ENCODE results near the gene HS6ST1. TPM values are rescaled to one million over a fixed set of nuclear protein-coding genes. Genes with fewer than 3 reads are reported as not detected.

HS6ST1 gene
- total RNA-seq, 4 donors from 2014 or later = 44.6 to 63.3 (median 53.5) TPM

- Histone ChIP-seq H3K27me3 (no peaks in the 10 kb centered on the region), H3K4me1 (peaks cover 14% of the 10 kb centered on the region in 2 donors), H3K27ac (no peak overlapping the region), H3K4me3 (no peak overlapping the region), H3K36me3 (no peaks in the 10 kb centered on the region), H3K9me3 (no peaks in the 10 kb centered on the region)
- no peak for TF ChIP-seq POLR2A (IDR thresholded peaks at IDR 0.05)
- TF ChIP-seq CTCF (IDR thresholded peaks at IDR 0.05 in 4 of 5, conservative IDR thresholded peaks at IDR 0.05 in 1 of 5) = no peak
- DNase-seq = no peak
- intact Hi-C loops (cut with DNase I; ENCODE audit: low total_unique reads) (no loop called here), in situ Hi-C loops (cut with MboI; ENCODE audit: low sequenced_read_pairs in 4 of 4) (no loop called here)
- no peak for ATAC-seq
Observed at GRCh38 chr2:128298846-128299507, 19.7 kb downstream of the HS6ST1 start.

GRCh38 chr2:128298286-128298685 is 20.4 kb downstream of the HS6ST1 start:
- peaks cover 17 to 18% of the 10 kb centered on the region in 2 donors for H3K4me1 ChIP-seq
- ATAC-seq = no peak
- H3K36me3 ChIP-seq = no peaks in the 10 kb centered on the region
- H3K9me3 ChIP-seq = no peaks in the 10 kb centered on the region
- no peak overlapping the region for H3K27ac ChIP-seq
- no peak for TF ChIP-seq POLR2A (IDR thresholded peaks at IDR 0.05)
- TF ChIP-seq CTCF (IDR thresholded peaks at IDR 0.05 in 4 of 5, conservative IDR thresholded peaks at IDR 0.05 in 1 of 5) = no peak
- H3K27me3 ChIP-seq = no peaks in the 10 kb centered on the region
- in situ Hi-C loops (cut with MboI; ENCODE audit: low sequenced_read_pairs in 4 of 4) (no loop called here), intact Hi-C loops (cut with DNase I; ENCODE audit: low total_unique reads) (no loop called here)
- H3K4me3 ChIP-seq = no peak overlapping the region
- DNase-seq = no peak

- ATAC-seq = no peak
- H3K27ac ChIP-seq = peak overlapping the region in 1 of 4 donors; percentile 80
Observed at GRCh38 chr2:128293870-128294455, 24.7 kb downstream of the HS6ST1 start.

GRCh38 chr2:128293426-128293755 is 25.3 kb downstream of the HS6ST1 start:
- in situ Hi-C loops (cut with MboI; ENCODE audit: low sequenced_read_pairs in 4 of 4) (no loop called here), intact Hi-C loops (cut with DNase I; ENCODE audit: low total_unique reads) (no loop called here)
- Histone ChIP-seq H3K4me1 (peaks cover 7 to 18% of the 10 kb centered on the region in 2 donors), H3K36me3 (peaks cover 0 to 3% of the 10 kb centered on the region in 2 donors), H3K27ac (peak overlapping the region in 2 of 4 donors; percentile 8 to 80), H3K4me3 (no peak overlapping the region), H3K9me3 (no peaks in the 10 kb centered on the region), H3K27me3 (no peaks in the 10 kb centered on the region)
- no peak for TF ChIP-seq POLR2A (IDR thresholded peaks at IDR 0.05)
- TF ChIP-seq CTCF (IDR thresholded peaks at IDR 0.05 in 4 of 5, conservative IDR thresholded peaks at IDR 0.05 in 1 of 5) = peak in 1 of 5 experiments; percentile 40
- ATAC-seq = no peak
- no peak for DNase-seq

More at GRCh38 chr2:128293870-128294455, 24.7 kb downstream of the HS6ST1 start:
- TF ChIP-seq POLR2A (IDR thresholded peaks at IDR 0.05) (no peak), CTCF (IDR thresholded peaks at IDR 0.05 in 4 of 5, conservative IDR thresholded peaks at IDR 0.05 in 1 of 5) (no peak)
- Histone ChIP-seq H3K9me3 (no peaks in the 10 kb centered on the region), H3K27me3 (no peaks in the 10 kb centered on the region), H3K4me3 (no peak overlapping the region), H3K4me1 (peaks cover 7 to 18% of the 10 kb centered on the region in 2 donors), H3K36me3 (peaks cover 0 to 3% of the 10 kb centered on the region in 2 donors)
- intact Hi-C loops (cut with DNase I; ENCODE audit: low total_unique reads) = no loop called here
- no peak for DNase-seq
- in situ Hi-C loops (cut with MboI; ENCODE audit: low sequenced_read_pairs in 4 of 4) = no loop called here
